Esophagus muscularis mucosa (tissue), 4 donors: ENCODE measurements around the gene CPEB2. TPM values are rescaled to one million over a fixed set of nuclear protein-coding genes. Genes with fewer than 3 reads are reported as not detected.

Source experiments
- DNase-seq: peaks from one replicate; pipeline ENCODE4 v3.0.0-alpha.2; 2017; ENCODE audit errors: extremely low spot score
- H3K27ac ChIP-seq, 4 donors: fragments of 200-600 bp; sonication (generic); replicated peaks in 1 of 4; 1 replicate in 3 of 4; 2 replicates in 1 of 4; pipeline ENCODE4 v1.5.1; 2016 to 2019; ENCODE audit warnings: mild to moderate bottlenecking in 1 of 4
- H3K27me3 ChIP-seq, 4 donors: fragments of 200-600 bp; sonication (generic); one replicate each; pipeline versions ENCODE4 v1.5.1 to v1.6.0; 2016 to 2019
- H3K36me3 ChIP-seq, 4 donors: fragments of 200-600 bp; sonication (generic); one replicate each; pipeline ENCODE4 v1.5.1; 2016 to 2019
- H3K4me1 ChIP-seq, 4 donors: fragments of 200-600 bp; sonication (generic); one replicate each; pipeline ENCODE4 v1.5.1; 2016 to 2019
- H3K4me3 ChIP-seq, 4 donors: fragments of 200-600 bp; sonication (generic); 1 replicate in 2 of 4; 2 replicates in 2 of 4; pipeline ENCODE4 v1.5.1; 2016 to 2019; ENCODE audit warnings: mild to moderate bottlenecking in 4 of 4, moderate library complexity in 1 of 4
- H3K9me3 ChIP-seq, 4 donors: fragments of 200-600 bp; sonication (generic); 1 replicate in 3 of 4; 2 replicates in 1 of 4; pipeline ENCODE4 v1.5.1; 2016 to 2019
- CTCF ChIP-seq, 3 experiments: fragments of 200-600 bp in 2 of 3; fragments of 450-650 bp in 1 of 3; sonication (generic) in 2 of 3; IDR thresholded peaks; one replicate each; pipeline ENCODE4 v1.5.1; 2017 to 2019; ENCODE audit warnings: antibody characterized with exemption in 3 of 3, mild to moderate bottlenecking in 2 of 3, moderate library complexity in 1 of 3
- EP300 ChIP-seq: sonication (generic); formaldehyde crosslinking; IDR thresholded peaks from one replicate; pipeline ENCODE4 v1.6.1; 2017; ENCODE audit warnings: antibody characterized with exemption
- POLR2A ChIP-seq: fragments of 450-650 bp; IDR thresholded peaks from one replicate; pipeline ENCODE4 v1.6.1; 2017; ENCODE audit warnings: antibody characterized with exemption, moderate library complexity, mild to moderate bottlenecking, low read depth
- POLR2AphosphoS5 ChIP-seq, 2 donors: sonication (generic); formaldehyde crosslinking; IDR thresholded peaks; one replicate each; pipeline ENCODE4 v1.6.1; 2017; ENCODE audit warnings: antibody characterized with exemption in 2 of 2
- WGBS: methylation state at CpG from one replicate; pipeline ENCODE4 v1.1.5; 2018; 5-methylcytosine and 5-hydroxymethylcytosine counted together
- intact Hi-C: fragments of 100-400 bp; cut with DNase I; formaldehyde crosslinking; loops from one replicate; pipeline ENCODE4 v1.15.1; 2023
- total RNA-seq, 4 donors: library from RNA; depleted of rRNA; stranded (reverse); fragments of >200 nt; gene quantifications; one replicate each; pipeline versions ENCODE4 v1.1.0 to v1.2.1, GENCODE V29; 2016

The CPEB2 gene
- total RNA-seq, 4 donors from 2014 or later: 23.7 to 35.7 (median 25.6) TPM

GRCh38 chr4:15089979-15090378, 87.7 kb downstream of the CPEB2 start:
- intact Hi-C loops: no loop called here
- no peak for TF ChIP-seq POLR2A
- no peak for TF ChIP-seq CTCF (IDR thresholded peaks at IDR 0.05)
- TF ChIP-seq POLR2AphosphoS5 (IDR thresholded peaks at IDR 0.05): no peak
- no peak for TF ChIP-seq EP300
- no peaks in the 10 kb centered on the region for H3K9me3 ChIP-seq
- DNase-seq: no peak
- H3K27ac ChIP-seq: no peak overlapping the region
- no peaks in the 10 kb centered on the region for H3K36me3 ChIP-seq
- no peaks in the 10 kb centered on the region for H3K27me3 ChIP-seq
- WGBS: 96% methylated on average over 3 of the region's 3 CpGs
- H3K4me1 ChIP-seq: no peaks in the 10 kb centered on the region
- H3K4me3 ChIP-seq: no peak overlapping the region

GRCh38 chr4:15100380-15100779, 98.1 kb downstream of the CPEB2 start:
- 80% methylated on average over 1 of the region's 1 CpG for WGBS
- intact Hi-C loops: no loop called here
- H3K4me1 ChIP-seq: no peaks in the 10 kb centered on the region

GRCh38 chr4:15100994-15101695, 98.9 kb downstream of the CPEB2 start:
- TF ChIP-seq POLR2A: no peak
- TF ChIP-seq CTCF (IDR thresholded peaks at IDR 0.05): no peak
- no peak for TF ChIP-seq EP300
- no peak for TF ChIP-seq POLR2AphosphoS5 (IDR thresholded peaks at IDR 0.05)
- Histone ChIP-seq H3K36me3 (no peaks in the 10 kb centered on the region), H3K4me1 (no peaks in the 10 kb centered on the region), H3K27me3 (no peaks in the 10 kb centered on the region), H3K27ac (no peak overlapping the region), H3K4me3 (no peak overlapping the region), H3K9me3 (no peaks in the 10 kb centered on the region)
- WGBS: 68% methylated on average over 7 of the region's 7 CpGs
- intact Hi-C loops: no loop called here
- no peak for DNase-seq

More at GRCh38 chr4:15100380-15100779, 98.1 kb downstream of the CPEB2 start:
- no peak for DNase-seq
- no peaks in the 10 kb centered on the region for H3K36me3 ChIP-seq
- H3K4me3 ChIP-seq: no peak overlapping the region
- H3K27ac ChIP-seq: no peak overlapping the region
- TF ChIP-seq CTCF (IDR thresholded peaks at IDR 0.05) (no peak), POLR2A (no peak), EP300 (no peak), POLR2AphosphoS5 (IDR thresholded peaks at IDR 0.05) (no peak)
- H3K9me3 ChIP-seq: no peaks in the 10 kb centered on the region
- H3K27me3 ChIP-seq: no peaks in the 10 kb centered on the region

GRCh38 chr4:15104825-15105224, 102.5 kb downstream of the CPEB2 start:
- intact Hi-C loops: no loop called here

More at GRCh38 chr4:15104825-15105224, 102.5 kb downstream of the CPEB2 start:
- DNase-seq: no peak
- no peaks in the 10 kb centered on the region for H3K4me1 ChIP-seq
- H3K27ac ChIP-seq: no peak overlapping the region
- no peaks in the 10 kb centered on the region for H3K36me3 ChIP-seq
- 93% methylated on average over 1 of the region's 1 CpG for WGBS
- H3K4me3 ChIP-seq: no peak overlapping the region
- H3K9me3 ChIP-seq: no peaks in the 10 kb centered on the region
- TF ChIP-seq CTCF (IDR thresholded peaks at IDR 0.05) (no peak), POLR2A (no peak), EP300 (no peak), POLR2AphosphoS5 (IDR thresholded peaks at IDR 0.05) (no peak)
- H3K27me3 ChIP-seq: no peaks in the 10 kb centered on the region
